ENCODE measurements around the gene MBTD1. TPM values are rescaled to one million over a fixed set of nuclear protein-coding genes. Genes with fewer than 3 reads are reported as not detected.

MBTD1 gene
- polyA plus RNA-seq, 2 of the 4 experiments (the other 2 are of a cell fraction), result 8.1 to 13.4 TPM

DNA sequence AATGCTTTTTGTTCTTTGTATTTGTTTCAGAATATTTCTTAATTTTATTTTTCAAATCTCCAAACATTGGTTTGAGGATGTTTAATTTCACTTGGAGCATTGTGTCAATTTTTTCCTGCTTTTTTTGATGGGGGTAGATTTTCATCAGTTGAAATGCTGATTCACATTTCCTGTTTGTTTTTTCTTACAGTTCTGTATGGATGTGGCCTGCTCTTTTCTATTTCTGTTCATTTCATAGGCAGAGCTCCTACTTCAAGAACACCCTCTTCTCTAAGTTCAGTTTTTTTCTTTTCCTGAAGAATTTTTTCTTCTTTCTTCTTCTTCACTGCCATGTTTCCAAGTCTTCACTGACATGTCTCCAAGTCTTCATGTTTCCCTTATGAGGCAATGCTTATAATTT is 8.8 kb downstream of the MBTD1 start:
- FAIRE-seq (no peak), ATAC-seq (no peak), DNase-seq (ENCODE audit: low read depth in 1 of 2, low spot score in 1 of 2) (no peak)
- peaks cover 20% of the 10 kb centered on the region for H3K4me1 ChIP-seq
- no peak overlapping the region for H3K4me3 ChIP-seq
- ChIA-PET CTCF (no interaction called here), POLR2A (no interaction called here)
- H3K9me3 ChIP-seq, result no peaks in the 10 kb centered on the region
- no peak for TF ChIP-seq RNF2 (IDR thresholded peaks at IDR 0.05; ENCODE audit: borderline replicate concordance, low read depth)
- no peak overlapping the region for H3K27ac ChIP-seq
- no peak overlapping the region for H3K4me2 ChIP-seq

- Histone ChIP-seq H3K4me1 (peaks cover 14% of the 10 kb centered on the region), H3K9me3 (no peaks in the 10 kb centered on the region), H3K27ac (no peak overlapping the region), H3K4me3 (no peak overlapping the region), H3K4me2 (no peak overlapping the region)
- CTCF ChIA-PET, result interaction anchor here (0.6 kb wide), 1 partner anchor 21 kb away, joined by 3 read pairs; no protein-coding TSS in a partner anchor
- ATAC-seq (no peak), FAIRE-seq (no peak), DNase-seq (ENCODE audit: low read depth in 1 of 2, low spot score in 1 of 2) (no peak)
- POLR2A ChIA-PET, result no interaction called here
- WGBS (ENCODE audit: missing lambda C conversion rate), result 93% methylated on average over 3 of the region's 3 CpGs
- no peak for TF ChIP-seq SREBF2 (IDR thresholded peaks at IDR 0.05)
- TF ChIP-seq, protein P1, sequence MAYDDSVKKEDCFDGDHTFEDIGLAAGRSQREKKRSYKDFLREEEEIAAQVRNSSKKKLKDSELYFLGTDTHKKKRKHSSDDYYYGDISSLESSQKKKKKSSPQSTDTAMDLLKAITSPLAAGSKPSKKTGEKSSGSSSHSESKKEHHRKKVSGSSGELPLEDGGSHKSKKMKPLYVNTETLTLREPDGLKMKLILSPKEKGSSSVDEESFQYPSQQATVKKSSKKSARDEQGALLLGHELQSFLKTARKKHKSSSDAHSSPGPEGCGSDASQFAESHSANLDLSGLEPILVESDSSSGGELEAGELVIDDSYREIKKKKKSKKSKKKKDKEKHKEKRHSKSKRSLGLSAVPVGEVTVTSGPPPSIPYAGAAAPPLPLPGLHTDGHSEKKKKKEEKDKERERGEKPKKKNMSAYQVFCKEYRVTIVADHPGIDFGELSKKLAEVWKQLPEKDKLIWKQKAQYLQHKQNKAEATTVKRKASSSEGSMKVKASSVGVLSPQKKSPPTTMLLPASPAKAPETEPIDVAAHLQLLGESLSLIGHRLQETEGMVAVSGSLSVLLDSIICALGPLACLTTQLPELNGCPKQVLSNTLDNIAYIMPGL (CRISPR knock-in tag; IDR thresholded peaks at IDR 0.05; ENCODE audit: borderline replicate concordance), result no peak
- TF ChIP-seq KDM1A (IDR thresholded peaks at IDR 0.05; ENCODE audit: low read depth), result no peak
- TF ChIP-seq, protein P2, sequence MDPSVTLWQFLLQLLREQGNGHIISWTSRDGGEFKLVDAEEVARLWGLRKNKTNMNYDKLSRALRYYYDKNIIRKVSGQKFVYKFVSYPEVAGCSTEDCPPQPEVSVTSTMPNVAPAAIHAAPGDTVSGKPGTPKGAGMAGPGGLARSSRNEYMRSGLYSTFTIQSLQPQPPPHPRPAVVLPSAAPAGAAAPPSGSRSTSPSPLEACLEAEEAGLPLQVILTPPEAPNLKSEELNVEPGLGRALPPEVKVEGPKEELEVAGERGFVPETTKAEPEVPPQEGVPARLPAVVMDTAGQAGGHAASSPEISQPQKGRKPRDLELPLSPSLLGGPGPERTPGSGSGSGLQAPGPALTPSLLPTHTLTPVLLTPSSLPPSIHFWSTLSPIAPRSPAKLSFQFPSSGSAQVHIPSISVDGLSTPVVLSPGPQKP (IDR thresholded peaks at IDR 0.05; ENCODE audit: low read depth, low read length), result no peak
- TF ChIP-seq RAD21 (conservative IDR thresholded peaks at IDR 0.05 in 1 of 2, IDR thresholded peaks at IDR 0.05 in 1 of 2), result no peak
- TF ChIP-seq FOSL2 (IDR thresholded peaks at IDR 0.05), result no peak
- no peak for TF ChIP-seq FOSL2 (CRISPR knock-in tag; IDR thresholded peaks at IDR 0.05)
- TF ChIP-seq, protein P3, sequence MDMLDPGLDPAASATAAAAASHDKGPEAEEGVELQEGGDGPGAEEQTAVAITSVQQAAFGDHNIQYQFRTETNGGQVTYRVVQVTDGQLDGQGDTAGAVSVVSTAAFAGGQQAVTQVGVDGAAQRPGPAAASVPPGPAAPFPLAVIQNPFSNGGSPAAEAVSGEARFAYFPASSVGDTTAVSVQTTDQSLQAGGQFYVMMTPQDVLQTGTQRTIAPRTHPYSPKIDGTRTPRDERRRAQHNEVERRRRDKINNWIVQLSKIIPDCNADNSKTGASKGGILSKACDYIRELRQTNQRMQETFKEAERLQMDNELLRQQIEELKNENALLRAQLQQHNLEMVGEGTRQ (IDR thresholded peaks at IDR 0.05), result no peak
- no peak for TF ChIP-seq BHLHE40 (IDR thresholded peaks at IDR 0.05; ENCODE audit: low read depth, low read length)
- no peak for TF ChIP-seq BCL3 (IDR thresholded peaks at IDR 0.05)
- no peak for TF ChIP-seq ZC3H11A (IDR thresholded peaks at IDR 0.05)
- TF ChIP-seq NR3C1 (IDR thresholded peaks at IDR 0.05), result no peak
- no peak for TF ChIP-seq ESRRA (IDR thresholded peaks at IDR 0.05; ENCODE audit: borderline replicate concordance, low read length)
- TF ChIP-seq KDM5A (IDR thresholded peaks at IDR 0.05), result no peak
These were observed 9.5 kb downstream of the MBTD1 start for GRCh38 chr17:51250314-51250840.

GRCh38 chr17:51245535-51245934 is 14.3 kb downstream of the MBTD1 start:
- ChIA-PET POLR2A (no interaction called here), CTCF (no interaction called here)
- DNase-seq (ENCODE audit: low read depth in 1 of 2, low spot score in 1 of 2) (no peak), FAIRE-seq (no peak), ATAC-seq (no peak)
- WGBS (ENCODE audit: missing lambda C conversion rate), result 97% methylated on average over 1 of the region's 1 CpG
- Histone ChIP-seq H3K9me3 (no peaks in the 10 kb centered on the region), H3K4me2 (no peak overlapping the region), H3K27ac (no peak overlapping the region), H3K4me1 (peaks cover 6% of the 10 kb centered on the region; the same call in 1 of the 3 replicates), H3K4me3 (no peak overlapping the region)
- TF ChIP-seq FOXS1 (CRISPR knock-in tag; IDR thresholded peaks at IDR 0.05) (no peak), NPAS2 (CRISPR knock-in tag; IDR thresholded peaks at IDR 0.05; ENCODE audit: borderline replicate concordance) (no peak), KDM1A (IDR thresholded peaks at IDR 0.05; ENCODE audit: low read depth) (no peak), RCOR1 (IDR thresholded peaks at IDR 0.05; ENCODE audit: low read depth, low read length) (no peak), EHMT2 (IDR thresholded peaks at IDR 0.05; ENCODE audit: low read depth) (no peak), PHF8 (IDR thresholded peaks at IDR 0.05; ENCODE audit: borderline replicate concordance, low read depth) (no peak), BCL3 (IDR thresholded peaks at IDR 0.05) (no peak), POLR2AphosphoS2 (conservative IDR thresholded peaks at IDR 0.05; ENCODE audit: low read length) (no peak), CBX8 (IDR thresholded peaks at IDR 0.05) (no peak), MYC (IDR thresholded peaks at IDR 0.05; ENCODE audit: borderline replicate concordance, low read length) (no peak), HES2 (IDR thresholded peaks at IDR 0.05) (no peak), TP53 (CRISPR knock-in tag; IDR thresholded peaks at IDR 0.05) (no peak), FOSB (CRISPR knock-in tag; IDR thresholded peaks at IDR 0.05) (no peak)
- TF ChIP-seq, protein P3 (IDR thresholded peaks at IDR 0.05), result no peak
